DOHH2 (cell line): Measurements from ENCODE around the gene ATP1A3.

ENCODE experiments used
- H3F3A ChIP-seq: fragments of 200-600 bp; sonication (generic), shearing (Covaris generic); 2 replicates; pipeline ENCODE4 v1.6.0; 2016; ENCODE audit warnings: antibody characterized with exemption, mild to moderate bottlenecking; ENCODE audit not compliant: control insufficient read depth, insufficient read depth
- H3K27ac ChIP-seq: fragments of 200-600 bp; sonication (generic); 2 replicates; pipeline ENCODE4 v1.5.1; 2014; ENCODE audit warnings: low read depth, mild to moderate bottlenecking, low read length, moderate library complexity
- H3K27me3 ChIP-seq: fragments of 200-600 bp; sonication (generic); 2 replicates; pipeline ENCODE4 v1.6.1; 2014; ENCODE audit warnings: mild to moderate bottlenecking, low read length, mixed read lengths; ENCODE audit not compliant: control insufficient read depth
- H3K36me3 ChIP-seq: fragments of 200-600 bp; sonication (generic); 2 replicates; pipeline ENCODE4 v1.6.1; 2014; ENCODE audit warnings: mild to moderate bottlenecking, low read length, moderate library complexity, mixed read lengths; ENCODE audit not compliant: control insufficient read depth
- H3K4me1 ChIP-seq: fragments of 200-600 bp; sonication (generic); 2 replicates; pipeline ENCODE4 v1.6.1; 2014; ENCODE audit warnings: mild to moderate bottlenecking, low read length, mixed read lengths; ENCODE audit not compliant: control insufficient read depth
- H3K4me2 ChIP-seq: fragments of 200-600 bp; sonication (generic); 2 replicates; pipeline ENCODE4 v1.6.0; 2014; ENCODE audit warnings: mild to moderate bottlenecking, low read length, moderate library complexity
- H3K4me3 ChIP-seq: fragments of 200-600 bp; sonication (generic); 2 replicates; pipeline ENCODE4 v1.5.1; 2014; ENCODE audit warnings: mild to moderate bottlenecking, low read length, mixed read lengths
- H3K79me2 ChIP-seq: fragments of 200-600 bp; sonication (generic); 2 replicates; pipeline ENCODE4 v1.6.1; 2014; ENCODE audit warnings: mild to moderate bottlenecking, low read length, mixed read lengths; ENCODE audit not compliant: control insufficient read depth
- H3K9me2 ChIP-seq: fragments of 200-600 bp; sonication (generic); replicated peaks from 2 replicates; pipeline ENCODE4 v1.6.1; 2014; ENCODE audit warnings: mild to moderate bottlenecking, low read length, mixed read lengths; ENCODE audit not compliant: control insufficient read depth
- H3K9me3 ChIP-seq: fragments of 200-600 bp; sonication (generic); 2 replicates; pipeline ENCODE4 v1.6.1; 2014; ENCODE audit warnings: antibody characterized with exemption, low read length, mixed read lengths; ENCODE audit not compliant: control insufficient read depth, insufficient read depth
- H4K20me1 ChIP-seq: fragments of 200-600 bp; sonication (generic); 2 replicates; pipeline ENCODE4 v1.6.0; 2014; ENCODE audit warnings: low read depth, mild to moderate bottlenecking, antibody characterized with exemption, low read length, moderate library complexity; ENCODE audit not compliant: control insufficient read depth, insufficient read depth
- CTCF ChIP-seq: fragments of 200-600 bp; sonication (generic); IDR thresholded peaks from one replicate; pipeline ENCODE4 v1.5.1; 2014; ENCODE audit warnings: antibody characterized with exemption, mild to moderate bottlenecking, low read depth, low read length; ENCODE audit not compliant: poor library complexity, severe bottlenecking
- EZH2phosphoT487 ChIP-seq: fragments of 200-600 bp; sonication (generic); IDR thresholded peaks from 2 replicates; pipeline ENCODE4 v1.6.1; 2017; ENCODE audit warnings: borderline replicate concordance, mild to moderate bottlenecking, antibody characterized with exemption, low read length, moderate library complexity, mixed read lengths

ATP1A3 gene

GRCh38 chr19:41999878-42000208 lies 5.8 kb upstream of the ATP1A3 start:
- H3K27me3 ChIP-seq: peaks cover 48% of the 10 kb centered on the region
- peaks cover 4% of the 10 kb centered on the region; the same call in 1 of the 2 replicates for H4K20me1 ChIP-seq
- H3K9me3 ChIP-seq: no peaks in the 10 kb centered on the region
- no peak overlapping the region for H3K27ac ChIP-seq
- no peaks in the 10 kb centered on the region for H3K9me2 ChIP-seq
- H3F3A ChIP-seq: no peaks in the 10 kb centered on the region; the same call in 1 of the 2 replicates
- H3K36me3 ChIP-seq: no peaks in the 10 kb centered on the region
- H3K79me2 ChIP-seq: no peaks in the 10 kb centered on the region
- no peak overlapping the region; the same call in 1 of the 2 replicates for H3K4me3 ChIP-seq
- peak overlapping the region; percentile 49; the same call in 1 of the 2 replicates for H3K4me2 ChIP-seq
- H3K4me1 ChIP-seq: peaks cover 43% of the 10 kb centered on the region
- TF ChIP-seq EZH2phosphoT487 (no peak), CTCF (no peak)

- Histone ChIP-seq H3K36me3 (no peaks in the 10 kb centered on the region), H3K79me2 (no peaks in the 10 kb centered on the region), H3K27ac (no peak overlapping the region), H3K27me3 (peaks cover 43% of the 10 kb centered on the region), H3K9me3 (no peaks in the 10 kb centered on the region), H3K4me3 (peak overlapping the region; percentile 27), H4K20me1 (peaks cover 4% of the 10 kb centered on the region; the same call in 1 of the 2 replicates), H3K4me2 (peak overlapping the region; percentile 49), H3K9me2 (no peaks in the 10 kb centered on the region), H3F3A (no peaks in the 10 kb centered on the region; the same call in 1 of the 2 replicates), H3K4me1 (peaks cover 49% of the 10 kb centered on the region)
- TF ChIP-seq CTCF (no peak), EZH2phosphoT487 (peak; percentile 68; the same call in 1 of the 2 replicates)
Measured at GRCh38 chr19:41999071-41999877, 5.2 kb upstream of the ATP1A3 start.

- peak overlapping the region; percentile 90 for H3K4me2 ChIP-seq
- H3K4me1 ChIP-seq: peaks cover 50% of the 10 kb centered on the region
- H4K20me1 ChIP-seq: peaks cover 4% of the 10 kb centered on the region; the same call in 1 of the 2 replicates
- peak overlapping the region; percentile 85 for H3K27ac ChIP-seq
- no peak for TF ChIP-seq EZH2phosphoT487
- peak; percentile 72 for TF ChIP-seq CTCF
- H3K9me2 ChIP-seq: no peaks in the 10 kb centered on the region
- no peaks in the 10 kb centered on the region for H3K9me3 ChIP-seq
- no peaks in the 10 kb centered on the region for H3K36me3 ChIP-seq
- no peaks in the 10 kb centered on the region; the same call in 1 of the 2 replicates for H3F3A ChIP-seq
- H3K79me2 ChIP-seq: peaks cover 4% of the 10 kb centered on the region
- peaks cover 42% of the 10 kb centered on the region for H3K27me3 ChIP-seq
- H3K4me3 ChIP-seq: peak overlapping the region; percentile 72
Measured at GRCh38 chr19:41998246-41999020, 4.4 kb upstream of the ATP1A3 start.
